Right lobe of liver (tissue), 6 donors: ENCODE measurements around the gene HNRNPU. TPM values are rescaled to one million over a fixed set of nuclear protein-coding genes. Genes with fewer than 3 reads are reported as not detected.

Source experiments
- ATAC-seq, 4 donors: fragments of 200-7000 bp; cut with Tn5 transposase; one replicate each; pipeline ENCODE4 v1.9.1; 2020; ENCODE audit warnings: mild to moderate bottlenecking in 4 of 4, moderate library complexity in 4 of 4
- DNase-seq, 3 donors: peaks; one replicate each; pipeline ENCODE4 v3.0.0-alpha.2; 2020
- H3K27ac ChIP-seq, 3 donors: fragments of 200-600 bp; one replicate each; pipeline ENCODE4 v1.8.0; 2022
- H3K27me3 ChIP-seq, 2 donors: fragments of 200-600 bp; one replicate each; pipeline ENCODE4 v1.8.0; 2022
- H3K36me3 ChIP-seq, 4 donors: fragments of 200-600 bp; sonication (generic) in 1 of 4; one replicate each; pipeline versions ENCODE4 v1.5.1 to v1.8.0; 2017 to 2022; ENCODE audit warnings: control low read depth in 1 of 4
- H3K4me1 ChIP-seq, 4 donors: fragments of 200-600 bp; sonication (generic) in 1 of 4; one replicate each; pipeline versions ENCODE4 v1.5.1 to v1.8.0; 2017 to 2022; ENCODE audit warnings: control low read depth in 1 of 4
- H3K4me3 ChIP-seq, 3 donors: fragments of 200-600 bp; one replicate each; pipeline ENCODE4 v1.8.0; 2022
- H3K9me3 ChIP-seq, 4 donors: fragments of 200-600 bp; sonication (generic) in 1 of 4; one replicate each; pipeline versions ENCODE4 v1.5.1 to v1.8.0; 2017 to 2022; ENCODE audit warnings: control low read depth in 1 of 4
- POLR2A ChIP-seq: fragments of 450-650 bp; IDR thresholded peaks from one replicate; pipeline ENCODE4 v1.6.1; 2017; ENCODE audit warnings: antibody characterized with exemption, mild to moderate bottlenecking
- WGBS: methylation state at CpG from one replicate; pipeline ENCODE4 v1.1.6; 2018; ENCODE audit warnings: low coverage, low lambda C conversion rate; ENCODE audit not compliant: insufficient coverage; ENCODE audit errors: missing lambda C conversion rate; 5-methylcytosine and 5-hydroxymethylcytosine counted together
- intact Hi-C, 2 donors: fragments of 100-400 bp; cut with DNase I; formaldehyde crosslinking; loops; one replicate each; pipeline versions ENCODE4 v1.11.2 to v1.14.1; 2022
- long read RNA-seq: library from polyadenylated mRNA; unstranded; transcript quantifications from one replicate; pipeline ENCODE4 v2.0.0, GENCODE V29; 2019
- total RNA-seq, 6 experiments: library from RNA; depleted of rRNA in 2 of 6; stranded (reverse); fragments of >200 nt in 2 of 6; fragmentation: NEBNext Ultra II Directional in 3 of 6; extraction: Animal tissue kit (Norgen Biotek cat#: 25700) in 3 of 6; gene quantifications; one replicate each; pipeline versions ENCODE4 v1.1.0 to v1.2.4, GENCODE V29; 2016 to 2023
- TF ChIP-seq, protein P1 (sequence below), 4 donors: fragments of 200-600 bp in 3 of 4; fragments of 450-650 bp in 1 of 4; IDR thresholded peaks; one replicate each; pipeline versions ENCODE4 v1.5.1 to v1.8.0; 2016 to 2022; ENCODE audit warnings: antibody characterized with exemption in 4 of 4, mild to moderate bottlenecking in 2 of 4
- donor health status: DM: no; HTN: yes; CAD: no.
- donor health status: DM: no; HTN: no; CAD: no.
- donor health status: DM: no; HTN: no; CAD: no.
- donor health status: DM: no; HTN: yes; CAD: no.
- donor health status: DM: no; HTN: yes; CAD: no.

Gene HNRNPU
- total RNA-seq: 100 to 1,000 TPM in 5 of 6 experiments, 10 to 100 TPM in 1; 73.3 to 183 (median 121) TPM
- long read RNA-seq, full-length matches to known transcripts: 2 of 5 reads
- long read RNA-seq, partial matches to known transcripts: 0 of 5 reads
- long read RNA-seq, other reads (novel, unspliced or antisense): 3 of 5 reads

- H3K27ac ChIP-seq: peak within 1 kb of the TSS; percentile 99 to 100 (median 100)
- intact Hi-C loops: no loop called here
- DNase-seq (peak; percentile 97 to 98 (median 98)), ATAC-seq (peak; percentile 84 to 93 (median 88))
- no peaks in the 10 kb centered on the region for H3K27me3 ChIP-seq
- H3K4me3 ChIP-seq: peak within 1 kb of the TSS; percentile 80 to 90 (median 87)
- no peaks in the 10 kb centered on the region for H3K9me3 ChIP-seq
- TF ChIP-seq, protein P1, sequence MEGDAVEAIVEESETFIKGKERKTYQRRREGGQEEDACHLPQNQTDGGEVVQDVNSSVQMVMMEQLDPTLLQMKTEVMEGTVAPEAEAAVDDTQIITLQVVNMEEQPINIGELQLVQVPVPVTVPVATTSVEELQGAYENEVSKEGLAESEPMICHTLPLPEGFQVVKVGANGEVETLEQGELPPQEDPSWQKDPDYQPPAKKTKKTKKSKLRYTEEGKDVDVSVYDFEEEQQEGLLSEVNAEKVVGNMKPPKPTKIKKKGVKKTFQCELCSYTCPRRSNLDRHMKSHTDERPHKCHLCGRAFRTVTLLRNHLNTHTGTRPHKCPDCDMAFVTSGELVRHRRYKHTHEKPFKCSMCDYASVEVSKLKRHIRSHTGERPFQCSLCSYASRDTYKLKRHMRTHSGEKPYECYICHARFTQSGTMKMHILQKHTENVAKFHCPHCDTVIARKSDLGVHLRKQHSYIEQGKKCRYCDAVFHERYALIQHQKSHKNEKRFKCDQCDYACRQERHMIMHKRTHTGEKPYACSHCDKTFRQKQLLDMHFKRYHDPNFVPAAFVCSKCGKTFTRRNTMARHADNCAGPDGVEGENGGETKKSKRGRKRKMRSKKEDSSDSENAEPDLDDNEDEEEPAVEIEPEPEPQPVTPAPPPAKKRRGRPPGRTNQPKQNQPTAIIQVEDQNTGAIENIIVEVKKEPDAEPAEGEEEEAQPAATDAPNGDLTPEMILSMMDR (IDR thresholded peaks at IDR 0.05): peak in 3 of 4 donors; percentile 6 to 39 (median 8)
- peak; percentile 99 for TF ChIP-seq POLR2A
- 0% methylated on average over 10 of the region's 71 CpGs for WGBS
- peaks cover 0 to 17% (median 11%) of the 10 kb centered on the region in 4 donors for H3K36me3 ChIP-seq
- peaks cover 0 to 35% (median 7%) of the 10 kb centered on the region in 4 donors for H3K4me1 ChIP-seq
These were observed at the start of gene HNRNPU for GRCh38 chr1:244864253-244865027. HNRNPU (minus strand) TSS chr1:244864543; CDS start chr1:244864307, 236 bp downstream.

DNA sequence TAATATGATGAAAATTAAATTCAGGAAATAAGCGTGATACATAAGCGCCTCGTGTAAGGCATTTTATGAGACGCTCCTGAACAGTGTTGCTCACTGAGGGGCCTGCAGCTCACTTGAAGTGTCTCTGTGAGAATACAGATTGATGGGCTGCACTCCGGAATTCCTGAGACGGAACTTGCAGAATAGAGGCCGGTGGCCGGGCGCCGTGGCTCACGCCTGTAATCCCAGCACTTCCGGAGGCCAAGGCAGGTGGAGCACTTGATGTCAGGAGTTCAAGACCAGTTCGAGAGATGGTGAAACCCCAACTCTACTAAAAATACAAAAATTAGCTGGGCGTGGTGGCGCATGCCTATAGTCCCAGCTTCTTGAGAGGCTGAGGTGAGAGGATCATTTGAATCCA lies 49.5 kb upstream of the HNRNPU start:
- no peak for DNase-seq
- peaks cover 0 to 4% of the 10 kb centered on the region in 2 donors for H3K27me3 ChIP-seq
- no peak overlapping the region for H3K27ac ChIP-seq
- WGBS: 89% methylated on average over 8 of the region's 15 CpGs
- ATAC-seq: no peak
- no peak overlapping the region for H3K4me3 ChIP-seq
- H3K9me3 ChIP-seq: no peaks in the 10 kb centered on the region
- peaks cover 0 to 1% (median 0%) of the 10 kb centered on the region in 4 donors for H3K4me1 ChIP-seq
- intact Hi-C loops: no loop called here
- TF ChIP-seq, protein P1 (IDR thresholded peaks at IDR 0.05): no peak
- TF ChIP-seq POLR2A: no peak
- no peaks in the 10 kb centered on the region for H3K36me3 ChIP-seq

DNA sequence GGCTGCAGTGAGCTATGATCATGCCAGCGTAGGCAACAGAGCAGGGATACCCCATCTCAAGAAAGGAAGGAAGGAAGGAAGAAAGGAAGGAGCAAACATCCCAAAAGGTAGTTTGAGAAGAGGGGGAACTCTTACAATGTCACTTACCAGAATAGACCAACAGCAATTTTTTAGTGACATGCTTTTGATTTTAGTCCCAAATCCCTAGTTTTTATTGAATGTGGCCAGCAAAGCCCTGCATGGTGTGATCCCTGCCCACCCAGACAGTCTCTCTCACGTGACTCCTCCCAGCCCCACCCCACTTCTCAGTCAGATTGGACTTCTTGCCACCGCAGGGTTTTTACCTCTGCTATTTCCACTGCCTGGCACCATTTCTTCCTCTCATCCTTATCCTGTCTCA lies 39.8 kb upstream of the HNRNPU start:
- ATAC-seq (no peak), DNase-seq (no peak)
- H3K36me3 ChIP-seq: no peaks in the 10 kb centered on the region
- no peaks in the 10 kb centered on the region for H3K27me3 ChIP-seq
- no peaks in the 10 kb centered on the region for H3K4me1 ChIP-seq
- intact Hi-C loops: no loop called here
- no peaks in the 10 kb centered on the region for H3K9me3 ChIP-seq
- no peak overlapping the region for H3K4me3 ChIP-seq
- WGBS: 32% methylated on average over 2 of the region's 3 CpGs
- TF ChIP-seq POLR2A: no peak
- TF ChIP-seq, protein P1 (IDR thresholded peaks at IDR 0.05): no peak
- H3K27ac ChIP-seq: no peak overlapping the region

DNA sequence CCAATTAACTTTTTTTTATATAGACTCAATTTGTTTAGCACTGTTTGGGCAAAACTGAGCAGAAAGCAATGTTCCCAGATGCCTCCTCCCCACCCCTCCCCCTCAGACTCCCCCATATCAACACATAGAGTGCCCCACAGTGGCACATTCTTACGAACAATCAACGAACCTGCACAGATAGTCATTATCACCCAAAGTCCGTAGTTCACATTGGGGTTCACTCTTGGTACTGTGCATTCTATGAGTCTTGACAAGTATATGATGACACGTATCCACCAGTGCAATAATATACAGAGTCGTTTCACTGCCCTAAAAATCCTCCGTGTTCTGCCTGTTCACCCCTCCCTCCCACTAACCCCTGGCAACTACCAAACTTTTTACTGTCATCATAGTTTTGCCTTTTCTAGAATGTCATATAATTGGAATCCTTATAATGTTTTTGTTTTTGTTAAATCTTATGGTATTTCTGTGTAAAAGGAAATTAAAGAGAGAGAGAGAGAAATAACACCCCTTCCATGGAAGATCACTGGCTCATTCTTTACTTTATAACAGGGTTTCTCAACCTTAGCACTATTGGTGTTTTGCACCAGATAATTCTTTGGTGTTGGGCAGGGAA lies 37.2 kb upstream of the HNRNPU start:
- 62% methylated on average over 6 of the region's 6 CpGs for WGBS
- H3K36me3 ChIP-seq: no peaks in the 10 kb centered on the region
- no peaks in the 10 kb centered on the region for H3K9me3 ChIP-seq
- no peak overlapping the region for H3K4me3 ChIP-seq
- H3K27me3 ChIP-seq: no peaks in the 10 kb centered on the region
- no peak overlapping the region for H3K27ac ChIP-seq
- H3K4me1 ChIP-seq: no peaks in the 10 kb centered on the region
- TF ChIP-seq, protein P1 (IDR thresholded peaks at IDR 0.05): no peak
- TF ChIP-seq POLR2A: no peak
- DNase-seq (no peak), ATAC-seq (no peak)
- intact Hi-C loops: no loop called here
